ENCODE data around the gene BTNL9.
"Not testable (repeated sequence)": the region's sequence is repeated elsewhere in the genome, so short reads cannot be mapped to it uniquely, and the experiment has no call there.

BTNL9 gene

DNA sequence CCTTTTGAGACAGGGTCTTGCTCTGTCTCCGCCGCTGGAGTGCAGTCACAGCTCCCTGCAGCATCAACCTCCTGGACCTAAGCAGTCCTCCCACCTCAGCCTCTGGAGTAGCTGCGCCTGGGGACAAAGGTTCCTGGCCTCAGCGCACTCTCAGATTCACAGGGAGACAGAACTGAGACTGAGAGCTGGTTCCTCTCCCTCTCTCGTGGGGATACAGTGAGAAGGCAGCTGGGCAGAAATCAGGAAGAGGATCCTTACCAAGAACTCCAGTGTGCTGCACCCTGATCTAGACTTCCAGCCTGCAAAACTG lies 64.1 kb downstream of the BTNL9 start:
- H3K4me3 ChIP-seq (ENCODE audit: severe bottlenecking), result not testable (repeated sequence)
- DNase-seq (ENCODE audit: low spot score), result peak; percentile 38

GRCh38 chr5:181104606-181105390 lies 64.7 kb downstream of the BTNL9 start:
- peak; percentile 27 for DNase-seq (ENCODE audit: low spot score)
- H3K9me3 ChIP-seq (ENCODE audit: severe bottlenecking); H3K4me1 ChIP-seq (ENCODE audit: insufficient read depth, poor library complexity, severe bottlenecking); ATAC-seq (ENCODE audit: low read depth); H3K27ac ChIP-seq (ENCODE audit: poor library complexity, severe bottlenecking); H3K27me3 ChIP-seq (ENCODE audit: insufficient read depth, poor library complexity, severe bottlenecking); H3K4me3 ChIP-seq (ENCODE audit: severe bottlenecking); H3K36me3 ChIP-seq (ENCODE audit: low read depth): not testable (repeated sequence)

More for the DNA sequence above, 64.1 kb downstream of the BTNL9 start:
- H3K36me3 ChIP-seq (ENCODE audit: low read depth); H3K9me3 ChIP-seq (ENCODE audit: severe bottlenecking); H3K27ac ChIP-seq (ENCODE audit: poor library complexity, severe bottlenecking); H3K4me1 ChIP-seq (ENCODE audit: insufficient read depth, poor library complexity, severe bottlenecking); H3K27me3 ChIP-seq (ENCODE audit: insufficient read depth, poor library complexity, severe bottlenecking); ATAC-seq (ENCODE audit: low read depth): not testable (repeated sequence)

DNA sequence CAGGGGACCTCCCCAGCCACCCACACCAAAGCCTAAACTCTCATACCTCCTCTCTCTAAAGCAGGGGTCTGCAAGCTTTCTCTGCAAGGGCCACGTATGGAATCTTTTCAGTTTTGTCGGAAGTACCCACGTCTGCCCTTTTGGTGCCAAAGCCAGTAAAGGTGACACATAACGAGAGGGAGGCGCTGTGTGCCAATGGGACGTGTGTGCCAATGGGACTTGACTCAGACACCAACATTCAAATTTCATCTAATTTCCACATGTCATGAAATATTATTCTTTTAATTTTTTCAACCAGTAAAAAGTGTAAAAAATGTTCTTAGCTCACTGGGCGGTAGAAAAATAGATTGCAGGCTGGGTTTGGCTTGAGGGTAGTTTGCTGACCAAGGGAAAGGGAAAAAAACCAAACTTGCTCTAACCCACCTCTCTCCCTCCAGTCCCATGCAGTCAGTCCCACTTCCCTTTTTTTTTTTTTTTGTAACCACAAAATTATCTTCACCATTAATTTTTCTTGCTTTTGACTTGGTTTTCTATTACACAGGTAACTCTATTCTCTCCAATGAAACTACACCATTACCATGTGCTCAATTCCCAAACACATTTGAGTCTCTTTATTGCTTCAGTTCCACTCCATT lies 65.4 kb downstream of the BTNL9 start:
- no peaks in the 10 kb centered on the region for H3K9me3 ChIP-seq (ENCODE audit: severe bottlenecking)
- H3K4me1 ChIP-seq (ENCODE audit: insufficient read depth, poor library complexity, severe bottlenecking), result no peaks in the 10 kb centered on the region
- TF ChIP-seq, protein P1, sequence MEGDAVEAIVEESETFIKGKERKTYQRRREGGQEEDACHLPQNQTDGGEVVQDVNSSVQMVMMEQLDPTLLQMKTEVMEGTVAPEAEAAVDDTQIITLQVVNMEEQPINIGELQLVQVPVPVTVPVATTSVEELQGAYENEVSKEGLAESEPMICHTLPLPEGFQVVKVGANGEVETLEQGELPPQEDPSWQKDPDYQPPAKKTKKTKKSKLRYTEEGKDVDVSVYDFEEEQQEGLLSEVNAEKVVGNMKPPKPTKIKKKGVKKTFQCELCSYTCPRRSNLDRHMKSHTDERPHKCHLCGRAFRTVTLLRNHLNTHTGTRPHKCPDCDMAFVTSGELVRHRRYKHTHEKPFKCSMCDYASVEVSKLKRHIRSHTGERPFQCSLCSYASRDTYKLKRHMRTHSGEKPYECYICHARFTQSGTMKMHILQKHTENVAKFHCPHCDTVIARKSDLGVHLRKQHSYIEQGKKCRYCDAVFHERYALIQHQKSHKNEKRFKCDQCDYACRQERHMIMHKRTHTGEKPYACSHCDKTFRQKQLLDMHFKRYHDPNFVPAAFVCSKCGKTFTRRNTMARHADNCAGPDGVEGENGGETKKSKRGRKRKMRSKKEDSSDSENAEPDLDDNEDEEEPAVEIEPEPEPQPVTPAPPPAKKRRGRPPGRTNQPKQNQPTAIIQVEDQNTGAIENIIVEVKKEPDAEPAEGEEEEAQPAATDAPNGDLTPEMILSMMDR (IDR thresholded peaks at IDR 0.05; ENCODE audit: poor library complexity, severe bottlenecking), result no peak
- no peak overlapping the region for H3K27ac ChIP-seq (ENCODE audit: poor library complexity, severe bottlenecking)
- H3K27me3 ChIP-seq (ENCODE audit: insufficient read depth, poor library complexity, severe bottlenecking), result peaks cover 3% of the 10 kb centered on the region
- no peak overlapping the region for H3K4me3 ChIP-seq (ENCODE audit: severe bottlenecking)
- no peaks in the 10 kb centered on the region for H3K36me3 ChIP-seq (ENCODE audit: low read depth)
- ATAC-seq (ENCODE audit: low read depth), result no peak
- DNase-seq (ENCODE audit: low spot score), result no peak

DNA sequence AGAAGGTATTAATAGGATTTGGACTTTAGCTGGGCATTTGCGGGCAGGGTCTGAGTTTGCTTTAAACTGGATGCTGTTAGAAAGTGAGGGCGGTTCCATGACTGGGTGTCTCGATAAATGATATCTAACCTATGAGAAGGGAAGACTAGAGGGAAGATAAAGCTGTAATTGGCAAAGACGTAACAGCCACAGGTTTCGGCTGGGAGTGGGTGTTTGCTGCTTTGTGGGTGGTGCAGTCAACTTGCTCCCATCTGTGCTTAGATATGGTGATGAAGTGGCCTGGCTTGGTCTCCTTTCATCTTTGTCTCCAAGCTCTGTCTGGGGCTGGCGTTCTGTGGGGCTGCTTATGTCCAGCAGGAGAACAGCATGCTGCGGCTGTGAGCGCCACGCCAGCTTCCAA lies 67.6 kb downstream of the BTNL9 start:
- DNase-seq (ENCODE audit: low spot score) (peak; percentile 27), ATAC-seq (ENCODE audit: low read depth) (no peak)
- no peaks in the 10 kb centered on the region for H3K9me3 ChIP-seq (ENCODE audit: severe bottlenecking)
- no peaks in the 10 kb centered on the region for H3K36me3 ChIP-seq (ENCODE audit: low read depth)
- no peaks in the 10 kb centered on the region for H3K4me1 ChIP-seq (ENCODE audit: insufficient read depth, poor library complexity, severe bottlenecking)
- TF ChIP-seq, protein P1 (IDR thresholded peaks at IDR 0.05; ENCODE audit: poor library complexity, severe bottlenecking), result no peak
- peaks cover 3% of the 10 kb centered on the region for H3K27me3 ChIP-seq (ENCODE audit: insufficient read depth, poor library complexity, severe bottlenecking)
- H3K4me3 ChIP-seq (ENCODE audit: severe bottlenecking), result no peak overlapping the region
- H3K27ac ChIP-seq (ENCODE audit: poor library complexity, severe bottlenecking), result no peak overlapping the region

- H3K9me3 ChIP-seq (ENCODE audit: severe bottlenecking), result no peaks in the 10 kb centered on the region
- peak; percentile 78 for DNase-seq (ENCODE audit: low spot score)
- peaks cover 3% of the 10 kb centered on the region for H3K27me3 ChIP-seq (ENCODE audit: insufficient read depth, poor library complexity, severe bottlenecking)
- no peak overlapping the region for H3K4me3 ChIP-seq (ENCODE audit: severe bottlenecking)
- TF ChIP-seq, protein P1 (IDR thresholded peaks at IDR 0.05; ENCODE audit: poor library complexity, severe bottlenecking), result no peak
- H3K36me3 ChIP-seq (ENCODE audit: low read depth), result no peaks in the 10 kb centered on the region
- no peaks in the 10 kb centered on the region for H3K4me1 ChIP-seq (ENCODE audit: insufficient read depth, poor library complexity, severe bottlenecking)
- no peak overlapping the region for H3K27ac ChIP-seq (ENCODE audit: poor library complexity, severe bottlenecking)
- ATAC-seq (ENCODE audit: low read depth), result no peak
These were observed 68.6 kb downstream of the BTNL9 start for GRCh38 chr5:181108578-181109165.

Measured in RWPE2 (cell line).